ENCODE data around the gene TTC28.

DNA sequence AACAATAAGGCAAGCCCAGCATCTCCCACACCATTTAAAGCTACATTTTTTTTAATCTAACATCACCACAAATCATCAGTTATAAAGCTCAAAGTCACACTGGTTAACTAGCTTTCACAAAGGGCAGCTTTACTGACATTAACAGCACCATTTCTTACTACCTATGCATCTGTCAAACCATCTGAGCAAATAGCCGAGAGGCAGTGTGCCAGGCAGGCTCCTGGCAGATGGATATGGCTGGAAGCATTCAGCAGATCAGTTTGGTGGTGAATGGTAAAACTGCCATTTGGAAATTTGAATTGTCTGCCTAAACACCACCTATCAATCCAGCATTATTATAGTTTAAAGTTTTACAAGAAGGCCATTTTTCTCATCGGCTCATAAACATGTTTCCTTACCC is 131.2 kb downstream of the TTC28 start:
- TF ChIP-seq, protein P1, sequence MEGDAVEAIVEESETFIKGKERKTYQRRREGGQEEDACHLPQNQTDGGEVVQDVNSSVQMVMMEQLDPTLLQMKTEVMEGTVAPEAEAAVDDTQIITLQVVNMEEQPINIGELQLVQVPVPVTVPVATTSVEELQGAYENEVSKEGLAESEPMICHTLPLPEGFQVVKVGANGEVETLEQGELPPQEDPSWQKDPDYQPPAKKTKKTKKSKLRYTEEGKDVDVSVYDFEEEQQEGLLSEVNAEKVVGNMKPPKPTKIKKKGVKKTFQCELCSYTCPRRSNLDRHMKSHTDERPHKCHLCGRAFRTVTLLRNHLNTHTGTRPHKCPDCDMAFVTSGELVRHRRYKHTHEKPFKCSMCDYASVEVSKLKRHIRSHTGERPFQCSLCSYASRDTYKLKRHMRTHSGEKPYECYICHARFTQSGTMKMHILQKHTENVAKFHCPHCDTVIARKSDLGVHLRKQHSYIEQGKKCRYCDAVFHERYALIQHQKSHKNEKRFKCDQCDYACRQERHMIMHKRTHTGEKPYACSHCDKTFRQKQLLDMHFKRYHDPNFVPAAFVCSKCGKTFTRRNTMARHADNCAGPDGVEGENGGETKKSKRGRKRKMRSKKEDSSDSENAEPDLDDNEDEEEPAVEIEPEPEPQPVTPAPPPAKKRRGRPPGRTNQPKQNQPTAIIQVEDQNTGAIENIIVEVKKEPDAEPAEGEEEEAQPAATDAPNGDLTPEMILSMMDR (IDR thresholded peaks at IDR 0.05; ENCODE audit: poor library complexity, severe bottlenecking) = no peak
- no peak for TF ChIP-seq TAF1 (IDR thresholded peaks at IDR 0.05; ENCODE audit: low read depth)
- TF ChIP-seq RAD21 (conservative IDR thresholded peaks at IDR 0.05) = no peak
- TF ChIP-seq, protein P2, sequence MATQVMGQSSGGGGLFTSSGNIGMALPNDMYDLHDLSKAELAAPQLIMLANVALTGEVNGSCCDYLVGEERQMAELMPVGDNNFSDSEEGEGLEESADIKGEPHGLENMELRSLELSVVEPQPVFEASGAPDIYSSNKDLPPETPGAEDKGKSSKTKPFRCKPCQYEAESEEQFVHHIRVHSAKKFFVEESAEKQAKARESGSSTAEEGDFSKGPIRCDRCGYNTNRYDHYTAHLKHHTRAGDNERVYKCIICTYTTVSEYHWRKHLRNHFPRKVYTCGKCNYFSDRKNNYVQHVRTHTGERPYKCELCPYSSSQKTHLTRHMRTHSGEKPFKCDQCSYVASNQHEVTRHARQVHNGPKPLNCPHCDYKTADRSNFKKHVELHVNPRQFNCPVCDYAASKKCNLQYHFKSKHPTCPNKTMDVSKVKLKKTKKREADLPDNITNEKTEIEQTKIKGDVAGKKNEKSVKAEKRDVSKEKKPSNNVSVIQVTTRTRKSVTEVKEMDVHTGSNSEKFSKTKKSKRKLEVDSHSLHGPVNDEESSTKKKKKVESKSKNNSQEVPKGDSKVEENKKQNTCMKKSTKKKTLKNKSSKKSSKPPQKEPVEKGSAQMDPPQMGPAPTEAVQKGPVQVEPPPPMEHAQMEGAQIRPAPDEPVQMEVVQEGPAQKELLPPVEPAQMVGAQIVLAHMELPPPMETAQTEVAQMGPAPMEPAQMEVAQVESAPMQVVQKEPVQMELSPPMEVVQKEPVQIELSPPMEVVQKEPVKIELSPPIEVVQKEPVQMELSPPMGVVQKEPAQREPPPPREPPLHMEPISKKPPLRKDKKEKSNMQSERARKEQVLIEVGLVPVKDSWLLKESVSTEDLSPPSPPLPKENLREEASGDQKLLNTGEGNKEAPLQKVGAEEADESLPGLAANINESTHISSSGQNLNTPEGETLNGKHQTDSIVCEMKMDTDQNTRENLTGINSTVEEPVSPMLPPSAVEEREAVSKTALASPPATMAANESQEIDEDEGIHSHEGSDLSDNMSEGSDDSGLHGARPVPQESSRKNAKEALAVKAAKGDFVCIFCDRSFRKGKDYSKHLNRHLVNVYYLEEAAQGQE (IDR thresholded peaks at IDR 0.05; ENCODE audit: borderline replicate concordance) = no peak
- TF ChIP-seq EP300 (conservative IDR thresholded peaks at IDR 0.05; ENCODE audit: poor library complexity, severe bottlenecking) = no peak

Measured in neural cell (in vitro differentiated cells).